CD4-positive, alpha-beta T cell treated with Interleukin-6 for 4 hours (primary cell): ENCODE measurements around the gene KLHDC9.
"Not testable (repeated sequence)": the region's sequence is repeated elsewhere in the genome, so short reads cannot be mapped to it uniquely, and the experiment has no call there.

Source experiments
- DNase-seq: peaks from one replicate; pipeline ENCODE4 v3.0.0-alpha.2; 2020; ENCODE audit warnings: mixed read lengths

KLHDC9 gene

DNA sequence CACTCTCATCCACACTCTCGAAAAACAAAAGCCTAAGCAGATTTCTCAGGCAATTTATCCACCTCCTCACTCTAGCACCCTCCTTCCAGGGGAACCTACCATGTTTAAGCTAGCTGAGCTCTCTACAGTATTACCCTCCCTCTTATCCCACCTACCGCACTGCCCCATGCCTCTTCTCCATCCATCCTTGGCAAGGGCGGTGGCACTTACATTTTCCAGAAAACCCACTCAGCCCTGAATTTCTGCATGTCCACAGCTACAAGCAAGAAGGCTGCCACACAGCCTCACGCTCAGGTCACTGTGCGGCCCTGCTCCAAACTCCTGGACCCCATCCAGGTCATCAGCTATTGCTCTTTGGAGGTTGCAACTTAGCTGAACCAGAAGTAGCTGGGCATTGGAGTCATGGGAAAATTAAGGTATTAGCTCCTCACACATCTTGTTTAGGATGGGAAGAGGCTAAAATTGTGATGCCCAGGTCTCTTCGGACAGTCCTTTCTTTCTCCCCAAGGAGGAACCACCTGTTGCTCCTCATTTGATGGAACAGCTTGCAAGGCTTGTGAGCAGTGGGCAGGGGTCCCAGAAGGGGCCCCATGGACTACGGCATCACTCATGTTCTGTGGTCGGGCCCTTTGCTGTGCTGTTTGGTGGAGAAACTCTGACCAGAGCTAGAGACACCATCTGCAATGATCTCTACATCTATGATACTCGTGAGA, 1.1 kb downstream of the KLHDC9 start:
- DNase-seq, result no peak

DNA sequence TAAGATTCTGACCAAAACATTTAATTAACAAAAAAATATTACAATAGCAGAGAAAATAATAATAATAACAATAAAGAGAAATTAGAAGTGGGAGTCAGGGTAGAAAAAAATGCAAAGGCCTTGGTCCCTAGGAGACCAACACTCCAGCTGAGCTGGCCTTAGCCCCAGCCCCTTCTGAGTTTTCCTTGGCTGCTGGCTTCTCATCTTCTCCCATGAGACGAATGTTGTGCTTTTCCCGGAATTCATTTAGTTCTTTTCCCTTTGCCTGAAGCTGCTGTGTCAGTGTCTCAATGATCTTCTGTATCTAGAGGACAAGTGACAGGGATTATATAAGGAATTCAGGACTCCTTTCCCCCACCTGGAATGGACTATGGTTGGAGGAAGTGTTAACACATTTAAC, 2.4 kb downstream of the KLHDC9 start:
- DNase-seq, result no peak

GRCh38 chr1:161106431-161106830, 8.3 kb downstream of the KLHDC9 start:
- DNase-seq, result no peak

- DNase-seq, result no peak
These were observed 13.0 kb downstream of the KLHDC9 start for GRCh38 chr1:161111117-161111516.

DNA sequence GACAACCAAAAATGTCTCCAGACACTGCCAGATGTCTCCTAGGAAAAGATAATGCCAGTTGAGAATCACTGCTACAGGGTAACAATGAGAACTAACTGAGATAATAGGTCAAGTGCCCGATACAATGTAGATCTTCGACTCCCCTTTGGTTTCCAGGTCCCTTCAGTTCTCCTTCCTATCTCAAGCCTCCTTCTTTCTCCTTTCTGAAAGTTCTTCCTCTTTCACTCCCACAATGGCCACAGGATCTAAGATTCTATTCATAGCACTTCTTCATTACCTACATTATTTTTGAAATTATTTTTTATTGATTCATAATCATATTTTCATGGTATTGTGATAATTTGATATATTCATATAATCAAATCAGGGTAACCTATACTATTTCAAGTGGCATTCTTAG, 13.4 kb downstream of the KLHDC9 start:
- DNase-seq, result no peak

DNA sequence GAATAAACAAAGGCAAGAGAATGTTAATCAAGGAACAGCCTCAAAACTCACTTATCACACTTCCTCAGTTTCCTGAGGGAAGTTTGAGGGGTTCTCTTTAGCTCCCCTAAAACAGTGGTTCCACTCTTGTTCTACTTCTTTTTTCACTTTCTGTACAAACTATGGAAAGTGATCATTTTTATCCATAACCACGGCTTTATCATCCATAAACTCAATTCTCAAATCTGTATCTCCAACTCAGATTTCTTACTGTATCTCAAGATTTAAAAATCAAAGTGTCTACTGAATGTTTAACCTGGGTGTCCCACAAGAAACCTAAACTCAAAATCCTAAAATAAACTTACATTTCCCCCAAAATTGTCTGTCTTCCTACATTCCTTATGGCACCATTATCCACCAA, 15.8 kb downstream of the KLHDC9 start:
- no peak for DNase-seq

DNA sequence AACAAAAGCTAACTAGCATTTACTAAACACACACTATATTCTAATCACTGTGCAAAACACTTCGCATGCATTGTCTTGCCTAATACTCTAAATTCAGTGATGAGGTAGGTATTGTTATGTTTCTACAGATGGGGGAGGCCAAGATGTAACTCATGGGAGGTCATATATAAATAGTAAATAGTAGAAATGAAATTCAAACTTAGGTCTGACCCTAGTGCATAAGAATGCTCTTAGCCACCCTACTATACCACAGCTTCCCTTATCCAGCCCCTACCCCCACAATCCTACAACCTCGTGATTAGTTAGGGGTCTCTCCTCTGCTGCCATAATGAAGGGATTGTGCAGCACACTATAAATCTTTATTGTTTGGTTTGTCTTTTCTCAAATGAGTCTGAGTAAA, 16.4 kb downstream of the KLHDC9 start:
- no peak for DNase-seq

DNA sequence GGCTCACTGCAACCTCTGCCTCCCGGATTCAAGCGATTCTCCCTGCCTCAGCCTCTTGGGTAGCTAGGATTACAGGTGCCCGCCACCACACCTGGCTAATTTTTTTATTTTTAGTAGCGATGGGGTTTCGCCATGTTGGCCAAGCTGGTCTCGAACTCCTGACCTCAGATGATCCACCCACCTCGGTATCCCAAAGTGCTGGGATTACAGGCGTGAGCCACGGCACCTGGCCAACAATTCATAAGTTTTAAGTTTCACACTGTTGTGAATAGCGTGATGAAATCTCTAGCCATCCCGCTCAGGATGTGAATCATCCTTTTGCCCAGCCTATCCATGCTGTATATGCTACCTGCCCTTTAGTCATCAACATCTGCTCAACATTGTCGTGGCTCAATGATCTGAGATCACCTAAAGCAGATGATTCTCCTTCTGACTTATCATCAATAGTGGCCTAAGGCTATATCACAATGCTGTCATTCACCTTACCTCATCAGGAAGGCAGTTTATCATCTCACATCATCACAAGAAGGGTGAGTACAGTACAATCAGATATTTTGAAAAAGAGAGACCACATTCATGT, 17.1 kb downstream of the KLHDC9 start:
- peak; percentile 30 for DNase-seq

GRCh38 chr1:161115961-161116360, 17.8 kb downstream of the KLHDC9 start:
- DNase-seq, result not testable (repeated sequence)

- DNase-seq, result peak; percentile 84
These were observed 19.8 kb downstream of the KLHDC9 start, which contains the start of the genes NIT1 and PFDN2 for GRCh38 chr1:161117759-161118581. Gene NIT1 (plus strand): TSS chr1:161118105. CDS start chr1:161118177, 72 bp downstream. Gene PFDN2 (minus strand): TSS chr1:161118037. CDS start chr1:161118026, 11 bp downstream.

DNA sequence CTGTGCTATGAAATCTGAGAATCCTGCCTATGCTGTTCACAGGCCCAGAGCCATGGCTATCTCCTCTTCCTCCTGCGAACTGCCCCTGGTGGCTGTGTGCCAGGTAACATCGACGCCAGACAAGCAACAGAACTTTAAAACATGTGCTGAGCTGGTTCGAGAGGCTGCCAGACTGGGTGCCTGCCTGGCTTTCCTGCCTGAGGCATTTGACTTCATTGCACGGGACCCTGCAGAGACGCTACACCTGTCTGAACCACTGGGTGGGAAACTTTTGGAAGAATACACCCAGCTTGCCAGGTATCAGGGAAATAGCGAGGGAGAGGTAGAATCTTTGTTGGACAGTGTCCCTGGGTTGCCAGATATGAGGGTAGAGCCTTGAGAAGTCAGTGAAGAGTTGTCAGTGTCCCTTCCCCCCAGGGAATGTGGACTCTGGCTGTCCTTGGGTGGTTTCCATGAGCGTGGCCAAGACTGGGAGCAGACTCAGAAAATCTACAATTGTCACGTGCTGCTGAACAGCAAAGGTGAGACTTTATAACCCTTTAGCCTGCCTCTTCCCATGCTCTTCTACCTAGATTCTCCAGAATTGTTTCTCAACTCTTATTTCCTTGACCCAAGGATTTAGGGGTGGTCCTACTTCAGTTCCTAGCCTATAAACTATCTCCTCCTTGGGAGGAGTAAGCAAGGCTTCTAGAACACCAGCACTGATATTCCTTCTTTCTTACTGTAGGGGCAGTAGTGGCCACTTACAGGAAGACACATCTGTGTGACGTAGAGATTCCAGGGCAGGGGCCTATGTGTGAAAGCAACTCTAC, 21.1 kb downstream of the KLHDC9 start:
- peak; percentile 55 for DNase-seq

DNA sequence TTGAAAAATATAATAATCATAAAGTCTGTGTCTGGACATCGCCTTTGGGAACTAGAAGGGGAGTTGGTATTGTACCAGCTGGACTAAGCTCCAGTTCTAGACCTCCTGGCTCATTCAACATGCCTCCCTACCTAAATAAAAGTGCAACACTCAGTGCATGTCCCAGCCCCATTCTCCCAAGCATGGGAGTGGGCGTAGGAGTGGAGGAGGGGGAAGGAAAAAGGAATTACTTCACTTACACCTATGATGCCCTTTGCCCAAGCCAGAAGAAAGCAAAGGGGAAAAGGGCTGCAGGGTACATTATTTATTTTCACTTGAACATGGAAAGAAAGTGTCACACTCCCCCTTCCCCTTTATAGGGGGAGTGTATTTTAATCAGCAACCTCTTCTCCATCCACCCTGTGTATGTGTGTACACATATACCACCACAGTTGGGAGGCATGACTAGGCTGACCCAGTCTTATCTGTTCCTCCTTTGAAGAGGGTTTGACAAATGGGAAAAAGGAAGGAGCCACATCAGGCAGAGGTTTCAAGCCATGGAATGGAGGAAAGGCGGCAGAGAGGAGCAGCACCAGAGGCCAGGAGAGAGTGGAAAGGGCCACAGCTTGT, 23.0 kb downstream of the KLHDC9 start:
- no peak for DNase-seq

GRCh38 chr1:161121834-161122233, 23.7 kb downstream of the KLHDC9 start:
- no peak for DNase-seq

GRCh38 chr1:161122967-161123366, 24.8 kb downstream of the KLHDC9 start:
- DNase-seq, result no peak

- DNase-seq, result no peak
These were observed 29.5 kb downstream of the KLHDC9 start for GRCh38 chr1:161127649-161128048.

DNA sequence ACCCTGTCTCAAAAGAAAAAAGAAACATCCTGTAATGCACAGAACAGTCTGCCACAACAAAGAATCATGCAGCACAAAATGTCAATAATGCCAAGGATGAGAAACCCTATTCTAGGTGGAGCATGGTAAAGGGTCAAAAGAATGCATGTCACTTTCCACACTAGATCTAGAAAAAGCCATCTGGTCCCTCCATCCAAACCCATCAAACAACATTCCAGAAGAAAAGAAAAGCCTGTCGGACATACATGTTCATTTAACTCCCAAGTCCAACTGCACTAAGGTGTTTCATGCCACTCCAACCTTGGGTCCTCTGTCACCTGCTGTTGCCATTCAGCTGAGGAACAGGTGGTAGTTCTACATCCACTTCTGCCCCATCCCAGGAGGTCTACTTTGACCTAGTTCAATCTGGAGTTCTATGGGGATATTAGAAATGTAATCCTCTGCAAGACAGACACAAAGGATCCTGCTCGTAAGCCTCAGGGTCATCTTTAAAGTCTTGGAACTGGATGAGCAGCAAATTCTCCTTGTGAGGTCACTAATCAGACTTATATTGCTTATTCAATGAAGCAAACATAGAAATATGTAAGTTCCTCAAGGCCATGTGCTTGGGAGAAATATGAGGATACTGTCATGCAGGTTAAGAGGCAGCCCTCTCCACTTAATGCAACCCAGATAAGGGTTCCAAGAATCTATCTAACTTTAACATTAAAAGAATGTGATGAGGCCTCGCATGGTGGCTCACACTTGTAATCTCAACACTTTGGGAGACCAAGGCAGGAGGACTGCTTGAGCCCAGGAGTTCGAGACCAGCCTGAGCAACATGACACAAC, 30.6 kb downstream of the KLHDC9 start:
- no peak for DNase-seq

DNA sequence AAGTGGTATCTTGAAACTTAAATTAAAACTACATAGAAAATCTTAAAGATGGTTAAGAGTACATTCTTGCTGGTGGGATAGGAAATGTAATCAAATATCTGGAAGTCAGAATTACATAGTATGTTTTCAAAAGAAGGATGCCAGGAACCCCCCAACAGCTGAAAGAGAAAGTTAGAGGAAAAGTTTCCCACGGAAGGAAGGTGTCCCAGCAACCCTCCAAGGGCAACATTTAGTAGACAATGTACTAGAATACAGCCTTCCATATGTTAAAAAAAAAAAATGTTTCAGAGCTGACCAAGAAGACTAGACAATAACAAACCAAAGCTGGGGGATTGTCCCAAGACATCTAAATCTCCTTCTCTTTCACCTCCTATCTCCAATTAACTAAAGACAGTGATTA, 32.1 kb downstream of the KLHDC9 start:
- DNase-seq, result no peak

DNA sequence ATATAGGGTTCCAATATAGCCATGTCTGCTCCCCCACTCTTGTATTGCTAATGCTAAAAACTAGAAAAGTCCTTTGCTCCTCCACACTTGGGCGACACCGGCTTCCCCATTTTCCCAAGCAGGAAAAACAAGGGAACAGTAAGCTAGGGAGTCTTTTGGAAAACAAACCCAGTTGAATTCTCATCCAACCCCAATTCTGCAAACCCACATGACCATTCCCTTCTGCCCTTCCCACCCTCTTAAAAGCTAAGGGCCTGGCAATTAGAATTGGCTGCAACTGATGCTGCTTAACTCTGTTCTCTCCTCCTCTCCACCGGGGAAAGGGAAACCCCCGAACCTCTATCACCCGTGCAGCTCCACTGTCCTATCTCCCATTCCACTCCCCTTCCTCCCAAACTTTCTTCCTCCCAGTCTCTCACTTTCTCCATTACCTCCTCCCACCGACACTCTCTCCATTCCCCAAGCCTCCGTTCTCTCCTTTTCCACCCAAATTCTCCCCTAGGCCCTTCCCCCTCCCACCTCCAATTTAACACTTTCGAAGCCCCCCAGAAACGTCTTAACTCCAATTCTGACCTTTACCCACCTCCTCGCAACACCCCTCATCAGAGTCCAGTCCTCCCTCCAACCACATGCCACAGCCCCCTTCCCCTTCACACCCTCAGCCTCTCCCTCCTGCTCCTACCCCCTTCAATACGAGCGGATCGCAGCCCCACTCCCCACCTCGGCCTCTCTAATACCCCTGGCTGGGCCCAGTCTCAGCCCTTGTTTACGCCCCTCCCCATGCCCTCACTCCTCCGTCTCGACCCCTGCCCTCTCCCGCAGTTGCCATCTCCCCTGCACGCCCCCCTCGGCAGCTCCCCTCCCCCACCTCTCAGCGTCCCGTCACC, 33.6 kb downstream of the KLHDC9 start:
- no peak for DNase-seq

DNA sequence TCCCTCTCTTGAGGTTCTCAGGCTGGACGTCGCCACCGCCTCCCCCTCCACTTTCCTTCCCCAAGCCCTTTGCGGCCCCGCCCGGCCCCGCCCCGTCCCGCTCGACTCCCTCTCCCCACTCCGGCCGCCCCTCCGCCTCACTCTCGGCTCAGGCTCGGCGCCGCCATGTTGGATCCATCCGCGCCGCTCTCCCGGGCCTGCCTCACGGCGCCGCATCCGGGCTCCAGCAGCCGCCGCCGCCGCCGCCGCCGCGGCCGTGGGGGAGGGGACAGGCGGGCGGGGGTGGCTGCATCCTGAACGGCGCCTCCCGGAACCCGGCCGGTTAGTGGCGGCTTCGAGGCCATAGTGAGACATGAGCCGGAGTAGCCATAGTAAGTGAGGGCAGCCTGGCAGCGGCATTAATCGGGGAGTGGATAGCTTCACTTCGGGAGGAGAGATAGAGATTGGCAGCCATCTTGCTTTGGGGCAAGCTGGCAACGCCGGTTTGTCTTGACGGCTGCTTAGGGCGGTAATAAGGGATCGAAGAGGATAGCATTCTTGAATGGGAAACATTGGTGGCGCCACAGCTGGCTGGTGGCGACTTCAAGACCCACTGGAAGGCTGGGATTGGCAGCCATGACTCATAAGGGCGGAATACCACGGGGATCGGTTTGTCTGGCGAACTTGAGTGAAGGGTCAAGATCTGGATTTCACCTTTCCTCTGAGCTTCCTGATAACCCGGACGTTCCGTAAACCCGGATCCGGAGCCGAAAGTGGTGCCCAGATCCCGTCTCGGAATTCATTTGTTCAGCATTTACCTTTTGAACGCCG, 34.5 kb downstream of the KLHDC9 start, which contains the start of gene DEDD:
TSS of gene DEDD (minus strand) at position 258 of the 810 bp plus-strand sequence. CDS start 8,205 bp downstream, outside the sequence.
- DNase-seq, result peak; percentile 91
